GM13977 (cell line): Measurements from ENCODE around the gene SH3BP4.

Source experiments
- DNase-seq: peaks from one replicate; pipeline ENCODE4 v3.0.0; 2012; ENCODE audit warnings: low spot score
- CTCF ChIP-seq: IDR thresholded peaks from 2 replicates; pipeline ENCODE4 v1.5.1; 2012; ENCODE audit warnings: mild to moderate bottlenecking, control low read depth; ENCODE audit not compliant: insufficient read depth; ENCODE audit errors: extremely low read depth, missing control alignments
- in situ Hi-C: fragments of 300-500 bp; cut with MboI; formaldehyde crosslinking; loops from one replicate; pipeline ENCODE4 v1.12.0; 2022; ENCODE audit warnings: low sequenced_read_pairs, low pct_unique_long_range_greater_than_20kb, mixed read lengths, inconsistent platforms; ENCODE audit not compliant: unreplicated experiment

The SH3BP4 gene

GRCh38 chr2:234969306-234970098 is 17.7 kb downstream of the SH3BP4 start:
- no peak for DNase-seq
- TF ChIP-seq CTCF, result no peak
- in situ Hi-C loops, result no loop called here

GRCh38 chr2:234970099-234970440 is 18.3 kb downstream of the SH3BP4 start:
- no peak for TF ChIP-seq CTCF
- in situ Hi-C loops, result no loop called here
- DNase-seq, result no peak

GRCh38 chr2:234970477-234970882 is 18.7 kb downstream of the SH3BP4 start:
- no peak for DNase-seq
- TF ChIP-seq CTCF, result no peak
- in situ Hi-C loops, result no loop called here

- in situ Hi-C loops, result no loop called here
- TF ChIP-seq CTCF, result no peak
- no peak for DNase-seq
Observed at GRCh38 chr2:234971496-234971895, 19.7 kb downstream of the SH3BP4 start.

GRCh38 chr2:234973008-234973407 is 21.2 kb downstream of the SH3BP4 start:
- in situ Hi-C loops, result no loop called here

More at GRCh38 chr2:234973008-234973407, 21.2 kb downstream of the SH3BP4 start:
- TF ChIP-seq CTCF, result no peak
- no peak for DNase-seq
